NCI-H748 (cell line): ENCODE results near the gene TBC1D7.

ENCODE experiments used
- DNase-seq: peaks from one replicate; lab custom pipeline; 2025; ENCODE audit not compliant: unreplicated experiment; lab: John Stamatoyannopoulos, UW

TBC1D7 gene

GRCh38 chr6:13296536-13296997 lies 31.8 kb downstream of the TBC1D7 start:
- no peak for DNase-seq

- no peak for DNase-seq
Observed at GRCh38 chr6:13295576-13295975, 32.8 kb downstream of the TBC1D7 start.

DNA sequence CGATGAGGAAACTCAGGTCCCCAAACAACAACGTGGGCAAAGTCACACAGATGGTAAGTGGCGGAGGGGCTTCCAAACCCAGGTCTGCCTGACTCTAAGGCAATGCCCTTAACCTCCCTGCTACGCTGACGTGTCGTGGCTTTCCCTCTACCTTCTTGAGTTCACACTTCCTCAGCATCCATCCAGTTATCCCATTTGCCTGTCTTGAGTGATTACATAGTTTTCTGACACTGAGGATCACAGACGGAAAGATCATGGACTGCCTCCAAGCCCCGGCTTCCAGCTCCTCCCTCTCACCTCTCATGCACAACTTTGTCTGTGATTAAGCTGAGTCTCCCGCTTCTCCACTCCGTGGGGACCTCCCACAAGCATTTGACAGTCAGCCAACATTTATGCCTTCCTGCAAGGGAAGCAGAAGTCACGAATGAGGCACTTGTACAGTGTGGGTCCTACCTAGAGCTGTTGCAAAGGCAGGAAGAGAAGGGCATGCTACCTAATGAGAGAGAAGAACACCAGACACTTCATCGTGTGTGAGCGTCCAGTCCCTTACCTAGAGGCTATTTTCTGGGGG lies 33.8 kb downstream of the TBC1D7 start:
- DNase-seq: no peak

DNA sequence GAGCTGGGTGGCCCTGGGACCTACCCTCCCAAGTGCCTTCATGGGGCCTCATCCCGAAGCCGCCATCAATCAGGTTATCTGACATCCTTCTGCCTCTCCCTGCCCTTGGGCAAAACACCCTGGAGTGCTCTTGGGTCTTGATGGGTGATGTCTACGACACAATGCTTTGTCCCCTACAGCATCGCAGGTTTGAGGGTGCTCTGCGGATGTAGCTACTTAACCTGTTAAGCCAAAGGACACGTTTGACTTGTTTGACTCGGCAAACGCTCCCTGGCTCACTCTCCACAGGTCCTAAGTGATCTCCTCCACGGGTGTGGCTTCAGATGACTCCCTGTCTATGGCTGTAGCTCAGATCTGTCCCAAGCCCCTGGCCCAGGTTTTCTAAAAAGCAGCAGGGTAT lies 35.6 kb downstream of the TBC1D7 start:
- DNase-seq: no peak

- DNase-seq: no peak
Observed at GRCh38 chr6:13290335-13290734, 38.0 kb downstream of the TBC1D7 start.

- no peak for DNase-seq
Observed at GRCh38 chr6:13289789-13290318, 38.5 kb downstream of the TBC1D7 start.

- no peak for DNase-seq
Observed at GRCh38 chr6:13288969-13289391, 39.4 kb downstream of the TBC1D7 start.

GRCh38 chr6:13288481-13288880 lies 39.9 kb downstream of the TBC1D7 start:
- no peak for DNase-seq

- DNase-seq: no peak
Observed at GRCh38 chr6:13287104-13287503, 41.2 kb downstream of the TBC1D7 start.

- DNase-seq: no peak
Observed at GRCh38 chr6:13286181-13286580, 42.2 kb downstream of the TBC1D7 start.

DNA sequence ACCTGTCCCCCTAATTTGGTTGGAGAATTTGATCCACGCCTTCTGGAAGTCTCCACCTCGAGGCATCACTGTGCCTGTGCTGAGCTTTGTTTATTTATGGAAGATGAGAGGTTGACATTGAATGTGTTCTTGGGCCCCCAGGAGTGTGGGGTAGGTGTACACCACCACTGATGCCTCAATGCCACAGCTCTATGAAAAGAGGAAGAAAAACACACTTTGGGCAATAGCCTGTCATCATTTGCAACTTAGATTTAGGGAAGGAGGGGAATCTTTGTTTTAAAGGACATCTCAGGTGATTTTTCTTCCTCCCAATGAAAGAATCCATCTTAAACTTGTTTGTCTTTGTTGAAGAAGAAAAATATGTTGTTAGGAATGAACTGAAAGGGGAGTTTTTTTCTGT lies 42.6 kb downstream of the TBC1D7 start:
- DNase-seq: no peak

- no peak for DNase-seq
Observed at GRCh38 chr6:13284646-13285045, 43.7 kb downstream of the TBC1D7 start.

GRCh38 chr6:13283331-13283730 lies 45.0 kb downstream of the TBC1D7 start:
- DNase-seq: no peak

- no peak for DNase-seq
Observed at GRCh38 chr6:13282393-13283069, 45.8 kb downstream of the TBC1D7 start.

- DNase-seq: no peak
Observed at GRCh38 chr6:13281686-13282085, 46.7 kb downstream of the TBC1D7 start.

GRCh38 chr6:13280254-13280653 lies 48.1 kb downstream of the TBC1D7 start:
- no peak for DNase-seq

- no peak for DNase-seq
Observed at GRCh38 chr6:13278991-13279390, 49.3 kb downstream of the TBC1D7 start.

GRCh38 chr6:13278164-13278563 lies 50.2 kb downstream of the TBC1D7 start:
- peak; percentile 29 for DNase-seq

GRCh38 chr6:13277231-13277630 lies 51.1 kb downstream of the TBC1D7 start:
- no peak for DNase-seq

DNA sequence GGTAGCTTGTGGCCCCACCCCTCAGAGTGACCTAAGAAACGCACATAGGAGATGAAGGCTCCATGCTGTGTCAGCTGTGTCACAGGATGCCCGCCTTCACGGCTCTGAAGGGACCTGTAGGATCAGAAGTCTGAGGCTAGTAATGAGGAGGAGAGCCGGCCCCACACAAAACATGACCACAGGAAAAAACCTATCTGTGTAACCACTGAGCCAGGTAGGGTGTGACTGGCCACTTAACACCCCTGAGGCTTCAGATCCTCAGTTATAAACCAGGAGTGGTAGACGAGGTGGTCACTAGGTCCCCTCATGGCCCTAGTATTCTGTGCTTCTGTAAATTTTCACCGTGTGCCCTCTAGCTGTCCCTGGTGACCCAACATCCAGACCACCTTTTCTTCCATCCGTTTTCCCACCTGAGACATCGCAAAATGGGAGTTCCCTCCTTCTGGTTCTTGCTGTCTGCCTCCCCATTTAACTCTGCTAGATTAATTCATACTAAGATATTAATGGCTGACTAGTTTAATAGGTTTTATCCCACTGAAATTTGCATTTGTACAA lies 52.8 kb downstream of the TBC1D7 start:
- no peak for DNase-seq

GRCh38 chr6:13274707-13275434 lies 53.5 kb downstream of the TBC1D7 start:
- DNase-seq: no peak
